Posterior vena cava (tissue), 2 donors: Measurements from ENCODE around the gene SYNE2. TPM values are rescaled to one million over a fixed set of nuclear protein-coding genes. Genes with fewer than 3 reads are reported as not detected.

Experiments
- DNase-seq: peaks from one replicate; pipeline ENCODE4 v3.0.0-alpha.2; 2020; ENCODE audit warnings: low spot score
- intact Hi-C, 2 donors: fragments of 100-400 bp; cut with DNase I; formaldehyde crosslinking; loops; one replicate each; pipeline versions ENCODE4 v1.14.1 to v1.14.2; 2022 to 2023
- total RNA-seq, 2 donors: library from RNA; stranded (reverse); fragmentation: NEBNext Ultra II Directional; extraction: Animal tissue kit (Norgen Biotek cat#: 25700); gene quantifications; one replicate each; pipeline ENCODE4 v1.2.1, GENCODE V29; 2021
- donor health status: DM: yes; HTN: yes; CAD: no.
- donor health status: DM: yes; HTN: yes; CAD: no.

Gene SYNE2
- total RNA-seq, 2 donors from 2014 or later = 63.4 to 83.9 TPM

GRCh38 chr14:63901434-63902085, 48.8 kb downstream of the SYNE2 start:
- no peak for DNase-seq
- intact Hi-C loops = no loop called here

DNA sequence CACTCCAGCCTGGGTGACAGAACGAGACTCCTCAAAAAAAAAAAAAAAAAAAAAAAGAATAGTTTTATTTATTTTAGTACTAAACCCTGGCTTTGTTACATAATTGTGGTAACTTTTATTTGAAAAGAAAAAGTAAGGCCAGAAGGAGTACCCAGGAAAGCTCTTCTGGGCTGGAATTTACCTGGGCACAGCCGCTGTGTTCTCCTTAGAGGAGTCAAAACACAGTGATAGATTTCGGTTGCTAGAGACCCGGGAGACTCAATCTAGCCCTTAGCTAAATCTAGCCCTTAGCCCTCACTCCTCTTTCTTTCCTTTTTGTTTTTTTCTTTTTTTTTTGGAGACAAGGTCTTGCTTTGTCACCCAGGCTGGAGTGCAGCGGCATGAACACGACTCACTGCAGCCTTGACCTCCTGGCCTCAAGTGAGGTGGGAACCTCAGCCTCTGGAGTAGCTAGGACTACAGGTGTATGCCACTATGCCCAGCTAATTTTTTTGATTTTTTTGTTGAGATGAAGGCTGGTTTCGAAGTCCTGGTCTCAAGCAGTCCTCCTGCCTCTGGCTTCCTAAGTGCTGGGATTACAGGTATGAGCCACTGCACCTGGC, 49.7 kb downstream of the SYNE2 start:
- DNase-seq = no peak
- intact Hi-C loops = no loop called here

- intact Hi-C loops = no loop called here
These were observed 51.9 kb downstream of the SYNE2 start for GRCh38 chr14:63904724-63905123.

GRCh38 chr14:63905370-63905769, 52.6 kb downstream of the SYNE2 start:
- no peak for DNase-seq
- intact Hi-C loops = no loop called here

More at GRCh38 chr14:63904724-63905123, 51.9 kb downstream of the SYNE2 start:
- no peak for DNase-seq

- intact Hi-C loops = no loop called here
- no peak for DNase-seq
These were observed 56.0 kb downstream of the SYNE2 start for GRCh38 chr14:63908667-63909264.

DNA sequence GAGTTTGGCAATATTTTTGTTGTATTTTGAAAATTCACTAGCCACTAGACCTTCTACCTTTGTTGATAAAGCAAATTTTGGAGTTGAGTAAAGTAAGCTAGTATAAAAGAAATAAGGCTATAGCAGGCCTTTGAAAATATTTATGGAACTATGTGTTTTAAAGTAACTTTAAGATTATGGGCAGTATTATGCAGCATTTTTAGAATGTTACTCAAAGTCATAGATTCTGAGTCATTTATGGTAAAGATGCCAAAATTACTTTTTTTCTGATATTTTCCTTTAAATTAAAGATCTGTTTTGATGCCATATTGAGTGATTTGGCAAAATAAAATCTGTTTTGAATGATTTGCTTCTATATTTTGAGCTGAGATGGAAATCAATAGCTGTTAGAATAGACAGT, 57.2 kb downstream of the SYNE2 start:
- intact Hi-C loops = no loop called here
- no peak for DNase-seq

GRCh38 chr14:63910583-63911363, 58.0 kb downstream of the SYNE2 start:
- intact Hi-C loops = no loop called here
- DNase-seq = no peak

- DNase-seq = no peak
- intact Hi-C loops = no loop called here
These were observed 58.6 kb downstream of the SYNE2 start for GRCh38 chr14:63911404-63911803.

GRCh38 chr14:63912286-63912685, 59.5 kb downstream of the SYNE2 start:
- no peak for DNase-seq
- intact Hi-C loops = no loop called here

DNA sequence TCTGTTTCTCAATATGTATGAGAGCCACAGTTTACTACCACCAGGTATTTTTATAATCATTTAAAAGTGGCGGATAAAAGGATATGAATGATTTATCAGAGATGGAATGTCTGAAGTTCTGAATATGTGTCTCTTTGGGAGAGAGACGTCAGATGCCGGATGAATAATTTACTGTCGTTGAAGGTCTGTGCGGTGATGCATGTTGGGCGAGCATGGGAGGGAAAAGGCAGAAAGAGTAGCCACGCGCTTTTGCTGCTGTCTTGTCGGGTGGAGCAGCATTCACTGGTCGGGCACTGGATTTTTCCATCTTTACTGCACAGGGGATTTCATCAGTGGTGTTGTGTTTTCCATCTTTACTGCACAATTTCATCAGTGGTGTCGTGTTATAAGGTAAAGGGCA, 65.6 kb downstream of the SYNE2 start:
- DNase-seq = no peak
- intact Hi-C loops = no loop called here

GRCh38 chr14:63922696-63923421, 70.1 kb downstream of the SYNE2 start:
- no peak for DNase-seq
- intact Hi-C loops = no loop called here

GRCh38 chr14:63923422-63923752, 70.6 kb downstream of the SYNE2 start:
- intact Hi-C loops = no loop called here
- no peak for DNase-seq

- no peak for DNase-seq
- intact Hi-C loops = no loop called here
These were observed 71.6 kb downstream of the SYNE2 start for GRCh38 chr14:63924375-63924774.

GRCh38 chr14:63926641-63927040, 73.8 kb downstream of the SYNE2 start:
- no peak for DNase-seq
- intact Hi-C loops = no loop called here

GRCh38 chr14:63928744-63929174, 76.0 kb downstream of the SYNE2 start:
- intact Hi-C loops = no loop called here
- DNase-seq = no peak

DNA sequence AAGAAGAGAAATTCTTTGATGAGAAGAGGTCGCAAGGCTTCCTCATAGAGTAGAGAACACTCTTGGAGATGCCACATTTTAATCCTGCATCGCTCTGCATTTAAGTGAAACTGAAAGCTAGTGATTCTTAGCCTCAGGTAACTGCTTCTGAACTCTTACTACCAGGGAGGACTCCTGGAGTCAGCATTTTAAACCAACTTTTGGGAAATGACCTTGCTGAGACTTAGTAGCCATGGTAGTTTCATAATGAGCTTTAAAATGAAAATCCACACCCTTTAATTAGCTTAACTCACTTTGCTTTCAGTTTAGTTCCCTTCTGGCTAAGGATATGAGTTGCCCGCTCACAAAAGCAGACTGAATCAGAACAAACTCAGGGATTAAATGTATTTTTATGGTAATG, 80.3 kb downstream of the SYNE2 start:
- intact Hi-C loops = no loop called here

GRCh38 chr14:63933711-63934110, 80.9 kb downstream of the SYNE2 start:
- DNase-seq = no peak

More for the DNA sequence above, 80.3 kb downstream of the SYNE2 start:
- no peak for DNase-seq

GRCh38 chr14:63938198-63939005, 85.6 kb downstream of the SYNE2 start:
- intact Hi-C loops = no loop called here
- no peak for DNase-seq

More at GRCh38 chr14:63933711-63934110, 80.9 kb downstream of the SYNE2 start:
- intact Hi-C loops = no loop called here

DNA sequence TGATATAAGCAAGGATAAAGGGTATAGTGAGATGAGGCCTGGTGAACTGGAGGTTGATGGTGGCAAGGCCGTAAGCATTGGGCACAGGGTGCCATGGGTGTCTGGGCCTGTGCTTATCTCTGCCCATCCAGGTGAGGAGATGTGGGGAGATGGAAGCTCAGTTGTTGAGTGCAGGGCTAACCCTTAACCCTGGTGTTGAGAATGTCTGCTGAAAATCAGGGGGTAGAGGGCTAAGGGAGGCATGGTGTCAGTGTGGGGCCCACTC, 86.1 kb downstream of the SYNE2 start:
- intact Hi-C loops = no loop called here
- no peak for DNase-seq
